ENCODE measurements around the gene MTFR1L.
"Not testable (repeated sequence)": the region's sequence is repeated elsewhere in the genome, so short reads cannot be mapped to it uniquely, and the experiment has no call there.

MTFR1L gene

DNA sequence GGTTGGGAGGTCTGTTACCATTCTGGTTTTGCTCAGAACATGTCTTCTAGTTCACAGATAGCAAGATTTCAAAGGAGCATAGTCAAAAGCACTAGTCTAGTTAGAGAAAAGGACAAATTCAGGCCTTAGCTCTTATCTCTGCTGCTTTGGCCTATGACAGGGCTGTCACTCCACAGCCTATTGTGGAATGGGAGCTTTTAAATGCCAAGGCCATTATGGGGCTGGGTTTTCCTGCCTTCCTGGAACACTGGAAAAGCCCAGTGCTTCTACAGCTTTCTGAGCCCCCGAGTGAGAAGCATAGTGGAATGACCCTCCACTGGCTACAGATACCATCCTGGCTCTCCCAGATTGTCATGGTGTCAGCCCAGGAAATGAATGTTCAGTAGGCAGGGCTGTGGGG, 9.3 kb downstream of the MTFR1L start:
- DNase-seq = no peak

DNA sequence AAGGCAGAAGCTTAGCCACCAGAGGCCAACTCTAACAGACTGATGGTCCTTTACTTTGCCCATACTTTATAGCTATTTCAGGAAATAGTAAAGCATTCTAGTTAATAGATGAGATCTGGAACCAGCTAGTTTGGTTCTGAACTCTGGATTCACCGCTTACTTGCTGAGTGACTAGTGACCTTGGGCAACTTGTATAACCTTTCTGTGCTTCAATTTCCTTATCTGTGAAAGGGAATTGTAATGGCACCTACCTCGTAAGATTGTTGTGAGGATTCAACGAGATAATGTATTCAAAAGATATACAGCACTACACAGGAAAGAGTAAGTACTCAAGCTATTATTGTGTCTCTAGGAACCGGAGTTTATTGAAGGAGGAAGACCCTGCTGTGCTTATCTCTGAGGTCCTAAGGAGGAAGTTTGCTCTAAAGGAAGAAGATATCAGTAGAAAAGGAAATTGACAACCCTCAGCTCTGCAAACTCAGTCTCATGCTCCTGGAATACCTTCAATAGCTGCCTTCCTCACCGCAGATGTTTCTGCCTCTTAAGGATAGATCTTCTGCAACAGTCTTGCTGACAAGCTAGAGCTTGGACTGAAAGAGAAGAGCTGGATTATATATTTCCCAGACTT, 11.9 kb downstream of the MTFR1L start:
- DNase-seq = no peak

DNA sequence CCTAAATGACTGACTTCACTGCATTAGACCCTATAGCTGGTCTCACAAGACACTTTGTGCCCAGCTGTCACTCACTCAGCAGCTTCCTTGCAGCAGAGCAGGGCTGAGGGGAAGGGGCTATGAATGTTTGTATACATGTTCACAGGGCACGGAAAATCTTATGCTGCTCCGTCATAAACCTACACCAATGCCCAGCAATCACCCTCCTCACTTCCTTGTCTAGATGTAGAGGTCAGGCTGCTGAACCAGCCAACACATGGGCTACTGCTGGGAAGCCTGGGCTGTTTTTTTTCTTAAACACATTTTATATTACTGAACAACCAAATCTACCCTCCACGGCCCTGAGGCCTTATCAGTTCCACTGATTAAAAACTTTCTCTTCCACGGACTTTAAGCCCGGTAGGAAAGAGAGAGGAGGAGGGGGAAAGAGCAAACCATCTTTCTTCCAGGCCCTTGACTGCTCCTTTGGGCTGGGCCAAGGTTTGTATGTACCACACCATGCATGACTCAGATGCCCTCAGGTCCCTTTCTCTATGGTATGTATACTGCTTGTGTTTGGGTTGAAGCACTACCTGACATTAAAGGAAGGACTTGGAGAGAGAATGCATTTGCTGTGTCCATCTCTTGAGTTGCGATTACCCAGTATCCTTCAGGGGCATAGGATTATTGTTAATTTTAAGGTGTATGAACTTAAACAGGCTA, 12.7 kb downstream of the MTFR1L start:
- no peak for DNase-seq

DNA sequence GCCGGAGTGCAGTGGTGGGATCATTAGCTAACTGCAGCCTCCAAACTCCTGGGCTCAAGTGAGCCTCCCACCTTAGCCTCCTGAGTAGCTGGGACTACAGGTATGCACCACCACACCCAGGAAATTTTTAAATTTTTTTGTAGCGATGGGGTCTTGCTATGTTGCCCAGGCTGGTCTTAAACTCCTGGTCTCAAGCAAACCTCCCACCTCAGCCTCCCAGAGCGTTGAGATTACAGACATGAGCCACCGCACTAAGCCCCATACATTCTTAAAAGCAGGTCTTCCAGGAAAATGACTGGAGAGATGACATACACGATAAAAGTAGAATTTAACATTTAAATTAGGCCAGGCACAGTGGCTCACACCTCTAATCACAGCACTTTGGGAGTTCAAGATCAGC, 13.4 kb downstream of the MTFR1L start:
- no peak for DNase-seq

DNA sequence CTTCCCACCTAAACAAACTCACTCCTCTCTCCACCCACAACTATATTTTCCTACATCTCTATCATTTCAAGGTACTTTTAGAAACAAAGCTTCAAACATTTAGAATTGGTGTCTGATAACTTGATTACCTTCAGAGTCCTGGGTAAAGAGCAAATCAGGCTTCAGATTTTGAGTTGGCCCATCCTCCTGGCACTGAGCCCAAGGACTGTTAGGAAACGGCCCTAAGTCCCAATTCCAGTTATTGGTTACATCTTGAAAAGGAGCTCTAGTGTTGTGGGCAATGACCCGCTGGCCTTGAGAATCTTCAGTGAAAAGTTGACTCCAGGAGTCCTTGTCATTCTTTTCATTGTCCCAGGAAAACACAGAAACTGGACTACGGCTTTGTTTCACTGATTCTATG, 15.1 kb downstream of the MTFR1L start:
- DNase-seq = no peak

DNA sequence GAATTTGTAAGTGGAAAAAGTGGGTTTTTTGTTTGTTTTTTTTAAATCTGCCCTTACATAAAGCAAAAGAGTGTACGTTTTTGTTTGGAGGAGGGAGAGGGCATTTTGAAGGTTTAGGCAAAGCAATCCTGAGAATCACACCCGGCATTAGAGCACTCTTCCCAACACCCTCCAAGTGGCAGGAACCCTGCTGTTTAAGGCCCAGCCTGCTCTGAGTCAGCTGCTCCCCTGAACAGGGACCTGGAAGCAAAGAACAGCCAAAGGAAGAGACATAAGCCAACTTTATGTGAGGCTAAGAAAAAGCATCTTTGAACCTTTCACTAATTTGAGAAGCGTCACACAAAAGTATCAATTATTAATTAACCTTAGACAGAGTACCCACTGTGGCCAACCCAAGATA, 16.9 kb downstream of the MTFR1L start:
- no peak for DNase-seq

DNA sequence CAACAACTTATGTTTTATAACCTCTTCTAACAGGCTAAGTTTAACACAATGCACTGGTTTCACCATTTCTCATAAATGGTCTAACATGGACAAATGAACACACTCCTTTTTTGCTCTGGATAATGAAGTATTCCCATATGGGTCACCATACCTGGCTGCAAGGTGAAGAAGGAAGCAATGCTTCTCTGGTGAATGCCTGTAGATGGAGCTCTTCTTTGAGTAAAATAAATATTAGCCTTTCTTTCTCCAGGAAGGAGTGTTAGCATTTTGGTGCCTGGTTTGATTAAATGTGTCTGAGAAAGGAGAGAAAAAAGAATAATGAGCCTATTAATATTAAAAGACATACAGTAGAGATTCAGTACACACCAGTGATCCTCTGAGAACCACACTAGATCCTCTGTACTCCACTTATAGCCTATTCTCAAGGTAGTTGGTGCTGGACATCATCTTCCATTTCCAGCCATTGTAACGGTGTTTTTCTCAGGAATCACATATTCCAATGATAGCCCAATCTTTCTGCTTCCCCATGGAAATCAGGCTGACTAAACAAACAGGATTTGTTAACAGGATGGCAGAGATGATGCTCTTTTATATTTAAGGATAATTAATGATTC, 17.6 kb downstream of the MTFR1L start:
- no peak for DNase-seq

DNA sequence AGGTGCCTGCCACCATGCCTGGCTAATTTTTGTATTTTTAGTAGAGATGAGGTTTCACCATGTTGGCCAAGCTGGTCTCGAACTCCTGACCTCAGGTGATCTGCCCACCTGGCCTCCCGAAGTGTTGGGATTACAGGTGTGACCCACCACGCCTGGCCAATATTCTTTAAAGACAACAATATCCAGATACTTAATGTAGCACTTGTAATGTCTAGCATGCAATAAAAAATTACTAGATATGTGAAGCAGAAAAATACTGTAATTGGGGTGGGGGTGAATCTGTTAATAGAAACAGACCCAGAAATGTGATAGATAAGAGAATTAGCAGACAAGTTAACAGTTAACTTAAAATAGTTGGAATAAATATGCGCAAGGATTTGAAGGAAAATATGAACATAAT, 20.1 kb downstream of the MTFR1L start:
- DNase-seq = not testable (repeated sequence)

DNA sequence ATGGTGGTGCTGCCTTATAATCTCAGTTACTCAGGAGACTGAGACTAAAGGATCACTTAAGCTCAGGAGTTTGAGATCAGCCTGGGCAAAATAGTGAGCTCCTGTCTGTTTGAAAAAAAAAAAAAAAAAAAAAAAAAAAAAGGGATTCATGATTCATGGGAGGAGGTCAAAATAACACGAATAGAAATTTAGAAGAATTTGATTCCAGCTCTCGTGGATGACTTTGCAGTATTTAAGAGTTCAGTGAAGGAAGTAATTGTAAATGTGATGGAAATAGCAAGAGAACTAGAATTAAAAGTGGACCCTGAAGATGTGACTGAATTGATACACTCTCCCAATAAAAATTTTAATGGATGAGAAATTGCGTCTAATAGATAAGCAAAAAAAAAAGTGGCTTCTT, 23.7 kb downstream of the MTFR1L start:
- no peak for DNase-seq

DNA sequence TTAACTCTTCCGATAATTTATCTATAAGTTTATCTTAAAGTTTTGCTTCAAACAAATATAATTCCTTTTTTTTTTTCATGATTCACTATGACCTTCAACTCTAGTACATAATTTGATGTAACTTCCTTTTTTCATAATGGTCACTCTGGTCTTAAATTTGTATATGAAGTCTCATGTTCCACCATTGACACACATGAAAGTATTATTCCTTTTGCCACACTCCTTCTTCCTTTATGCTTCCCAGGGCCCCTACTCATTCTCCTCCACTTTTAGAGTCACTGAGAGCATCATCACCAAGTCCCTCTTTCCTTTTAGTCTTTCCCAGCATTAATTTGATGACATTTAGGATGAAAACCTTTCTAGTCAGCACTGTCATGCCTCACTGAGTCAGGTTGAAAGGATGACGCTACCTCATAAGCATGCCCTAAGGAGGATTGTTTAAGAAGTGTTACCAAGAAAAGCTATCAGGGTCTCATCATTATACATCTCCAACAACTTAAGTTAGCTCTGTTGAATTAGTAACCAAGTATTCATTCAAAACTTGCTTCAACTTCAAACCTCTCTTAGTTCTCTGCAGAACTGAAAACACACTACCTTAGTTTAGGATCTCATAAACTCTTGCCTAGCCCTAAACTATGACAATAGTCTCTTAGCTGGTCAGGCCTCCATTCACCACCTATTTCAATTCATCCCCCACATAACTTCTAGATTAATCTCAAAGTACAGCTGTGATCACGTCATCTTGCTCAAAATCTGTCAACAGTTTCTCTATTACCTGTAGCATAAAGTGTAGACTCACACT, 25.0 kb downstream of the MTFR1L start:
- DNase-seq = no peak

DNA sequence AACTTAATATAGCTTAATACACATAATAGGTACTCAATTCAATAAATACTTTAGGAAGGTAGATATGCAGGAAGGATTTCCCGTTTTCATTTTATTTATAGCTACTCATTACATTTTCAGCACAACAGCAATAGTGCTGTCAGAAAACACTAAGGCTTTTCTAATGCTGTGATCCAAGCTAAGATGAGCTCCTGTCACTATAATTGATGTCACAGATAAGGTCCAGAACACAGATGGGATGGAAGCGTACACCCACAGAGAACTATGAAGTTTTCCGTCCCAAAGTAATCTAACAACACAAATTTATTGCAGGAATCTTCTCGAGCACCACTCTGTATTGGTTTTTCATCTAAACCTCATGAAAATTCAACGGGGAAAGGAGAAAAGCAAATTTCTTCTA, 25.9 kb downstream of the MTFR1L start:
- DNase-seq = no peak

DNA sequence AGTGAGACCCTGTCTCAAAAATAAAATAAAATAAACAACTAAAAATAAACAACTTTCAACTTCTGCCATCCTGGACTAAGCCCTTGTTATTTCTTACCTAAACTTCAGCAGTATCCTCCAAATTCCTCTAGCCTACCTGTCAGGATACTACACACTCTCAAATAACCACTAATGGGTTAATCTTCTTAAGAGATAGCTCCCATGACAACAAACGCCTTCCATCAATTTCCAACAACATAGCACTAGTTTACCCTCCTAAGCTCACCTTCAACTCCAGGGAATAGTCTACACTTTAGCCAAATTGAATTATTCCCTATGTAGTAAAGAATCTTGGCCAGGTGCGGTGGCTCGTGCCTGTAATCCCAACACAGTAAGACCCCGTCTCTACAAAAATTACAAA, 28.2 kb downstream of the MTFR1L start:
- DNase-seq = no peak

DNA sequence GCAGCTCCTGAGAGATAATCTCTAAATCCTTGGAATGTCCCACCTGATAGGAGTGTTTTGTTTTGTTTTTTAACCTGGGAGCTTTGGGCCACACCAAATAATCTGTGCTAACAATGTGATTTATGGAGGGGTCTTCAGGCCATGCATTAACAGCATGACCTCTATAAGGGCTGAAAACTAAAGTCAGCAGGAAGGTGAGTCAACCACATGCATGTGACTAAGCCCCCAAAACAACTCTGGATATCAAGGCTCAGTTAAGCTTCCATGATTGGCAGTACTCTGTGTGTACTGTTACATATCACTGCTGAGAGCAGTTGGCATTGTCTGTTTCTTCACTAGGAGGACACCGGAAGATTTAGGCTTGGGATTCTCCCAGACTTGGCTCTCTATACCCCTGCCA, 28.8 kb downstream of the MTFR1L start:
- DNase-seq = no peak

DNA sequence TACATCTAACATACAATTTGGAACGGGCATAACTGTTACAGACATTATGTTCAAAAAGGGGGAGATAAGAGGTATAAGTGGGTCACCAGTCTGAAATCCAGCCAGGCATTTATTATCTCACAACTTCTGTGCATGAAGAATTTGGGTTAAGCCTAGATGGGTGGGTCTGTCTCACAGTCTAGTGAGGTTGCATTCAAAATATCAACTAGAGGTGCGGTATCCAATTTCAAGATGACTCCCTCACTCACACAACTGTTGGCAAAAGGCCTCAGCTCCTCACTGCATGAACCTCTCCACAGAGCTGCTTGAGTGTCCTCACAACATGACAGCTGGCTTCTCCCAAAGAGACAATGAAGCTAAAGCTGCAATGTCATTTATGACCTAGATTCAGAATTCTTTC, 34.8 kb downstream of the MTFR1L start:
- DNase-seq = no peak

DNA sequence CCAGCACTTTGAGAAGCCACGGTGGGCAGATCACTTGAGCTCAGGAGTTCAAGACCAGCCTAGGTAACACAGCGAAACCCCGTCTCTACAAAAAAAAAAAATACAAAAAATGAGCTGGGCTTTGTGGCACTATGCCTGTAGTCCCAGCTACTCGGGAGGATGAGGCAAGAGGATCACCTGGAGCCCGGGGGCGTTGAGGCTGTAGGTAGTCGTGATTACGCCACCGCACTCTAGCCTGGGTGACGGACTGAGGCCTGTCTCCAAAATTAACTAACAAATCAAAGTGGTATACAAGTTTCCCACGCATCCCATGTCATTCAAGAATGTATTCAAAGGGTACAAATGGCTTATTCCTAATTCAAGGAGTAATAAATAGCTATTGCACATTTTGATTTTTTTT, 37.1 kb downstream of the MTFR1L start:
- DNase-seq = no peak

DNA sequence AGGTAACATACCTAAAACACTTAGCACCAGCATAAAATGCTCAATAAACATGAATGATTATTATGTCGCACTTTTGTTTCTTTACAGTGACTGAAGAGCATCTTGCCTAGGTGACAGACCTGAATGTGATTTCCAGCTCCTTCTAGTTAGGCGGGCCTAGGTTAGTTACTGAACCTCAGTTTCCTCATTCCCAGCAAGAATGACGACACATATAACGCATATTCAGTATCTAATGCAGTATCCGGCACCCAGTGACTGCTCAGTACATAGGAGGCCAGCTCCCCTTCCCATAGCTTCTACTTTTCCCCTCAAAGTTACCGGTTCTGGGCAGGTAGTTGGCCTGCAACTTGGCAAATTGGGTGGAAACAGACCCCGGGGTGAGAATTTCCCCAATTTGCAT, 38.7 kb downstream of the MTFR1L start:
- no peak for DNase-seq

DNA sequence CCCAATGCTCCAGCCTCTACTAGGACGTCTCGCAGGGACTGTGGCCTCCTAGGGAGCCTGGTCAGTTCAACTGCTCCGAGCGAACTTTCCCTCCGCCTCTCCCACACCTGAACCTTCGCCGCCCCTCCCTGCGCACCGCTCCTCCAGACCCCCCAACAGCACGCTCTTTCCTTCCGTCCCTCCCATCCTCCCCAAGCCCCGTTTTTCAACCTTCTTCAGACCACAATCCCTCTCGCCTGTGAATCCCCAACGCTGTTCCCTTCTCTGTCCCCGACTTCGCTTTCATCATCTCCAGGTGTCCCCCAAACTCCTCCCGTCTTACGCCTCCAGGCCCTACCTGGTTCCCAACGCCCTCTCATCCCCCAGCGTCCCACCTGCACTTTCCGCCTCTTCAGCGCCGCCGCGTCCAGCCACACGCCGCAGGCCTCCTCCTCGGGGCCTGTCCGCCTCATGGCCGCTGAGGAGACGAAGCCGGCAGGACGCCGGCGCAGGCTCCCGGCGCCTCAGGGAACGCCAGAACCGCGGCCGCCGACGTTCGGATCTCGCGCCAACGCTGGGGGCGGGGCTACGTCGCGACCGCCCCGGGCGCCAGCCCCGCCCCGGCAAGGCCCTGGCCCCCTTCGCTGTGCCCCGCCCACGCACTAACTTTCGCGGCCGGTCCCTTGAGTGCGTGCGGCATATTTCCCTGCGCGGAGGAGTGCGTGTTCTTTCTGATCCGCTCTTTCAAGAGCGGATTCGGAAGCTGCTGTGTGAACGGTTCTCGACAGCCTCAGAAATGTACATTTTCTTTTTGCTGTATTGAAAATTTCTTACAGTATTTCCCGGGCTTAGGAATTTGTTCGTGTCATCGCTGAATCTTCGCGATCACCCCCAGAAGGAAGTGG, 39.4 kb downstream of the MTFR1L start, which contains the start of gene AUNIP:
AUNIP (minus strand) TSS at position 552 of the 884 bp plus-strand sequence; CDS start at position 452, 100 bp downstream.
- peak; percentile 11 for DNase-seq

DNA sequence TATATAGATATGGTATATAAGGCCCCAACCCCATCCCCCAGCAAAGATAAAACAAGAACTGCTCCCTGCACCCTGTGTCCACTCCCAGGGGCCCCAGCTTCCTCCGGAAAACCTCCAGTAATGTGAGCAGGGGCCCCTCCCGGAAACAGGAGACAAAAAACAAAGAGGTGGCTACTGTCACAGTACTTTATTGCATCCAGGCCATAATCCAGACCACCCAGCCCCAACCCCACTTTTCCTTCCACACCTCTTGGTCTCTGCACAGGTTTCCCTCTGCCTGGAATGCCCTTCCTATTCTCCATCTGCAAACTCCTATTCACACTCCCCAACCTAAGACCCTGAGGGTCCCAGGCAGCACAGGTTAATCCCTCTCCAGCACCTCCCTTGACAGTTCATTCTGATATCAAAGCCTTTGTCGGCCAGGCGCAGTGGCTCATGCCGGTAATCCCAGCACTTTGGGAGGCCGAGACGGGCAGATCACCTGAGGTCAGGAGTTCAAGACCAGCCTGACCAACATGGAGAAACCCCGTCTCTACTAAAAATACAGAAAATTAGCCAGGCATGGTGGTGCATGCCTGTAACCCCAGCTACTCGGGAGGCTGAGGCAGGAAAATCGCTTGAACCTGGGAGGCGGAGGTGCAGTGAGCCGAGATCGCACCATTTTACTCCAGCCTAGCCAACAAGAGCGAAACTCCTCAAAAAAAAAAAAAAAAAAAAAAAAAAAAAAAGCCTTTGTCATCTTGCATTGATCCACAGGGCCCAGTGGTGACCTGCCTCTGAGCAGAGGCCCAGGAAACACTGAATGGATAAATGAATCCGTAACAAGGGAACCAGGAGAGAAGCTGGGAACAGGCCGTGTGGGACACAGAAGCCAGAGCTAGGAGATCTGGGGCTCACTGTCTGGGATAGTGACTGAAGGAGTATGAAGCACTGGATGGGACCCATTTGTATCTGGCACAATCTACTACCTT, 41.8 kb downstream of the MTFR1L start:
- DNase-seq = no peak

DNA sequence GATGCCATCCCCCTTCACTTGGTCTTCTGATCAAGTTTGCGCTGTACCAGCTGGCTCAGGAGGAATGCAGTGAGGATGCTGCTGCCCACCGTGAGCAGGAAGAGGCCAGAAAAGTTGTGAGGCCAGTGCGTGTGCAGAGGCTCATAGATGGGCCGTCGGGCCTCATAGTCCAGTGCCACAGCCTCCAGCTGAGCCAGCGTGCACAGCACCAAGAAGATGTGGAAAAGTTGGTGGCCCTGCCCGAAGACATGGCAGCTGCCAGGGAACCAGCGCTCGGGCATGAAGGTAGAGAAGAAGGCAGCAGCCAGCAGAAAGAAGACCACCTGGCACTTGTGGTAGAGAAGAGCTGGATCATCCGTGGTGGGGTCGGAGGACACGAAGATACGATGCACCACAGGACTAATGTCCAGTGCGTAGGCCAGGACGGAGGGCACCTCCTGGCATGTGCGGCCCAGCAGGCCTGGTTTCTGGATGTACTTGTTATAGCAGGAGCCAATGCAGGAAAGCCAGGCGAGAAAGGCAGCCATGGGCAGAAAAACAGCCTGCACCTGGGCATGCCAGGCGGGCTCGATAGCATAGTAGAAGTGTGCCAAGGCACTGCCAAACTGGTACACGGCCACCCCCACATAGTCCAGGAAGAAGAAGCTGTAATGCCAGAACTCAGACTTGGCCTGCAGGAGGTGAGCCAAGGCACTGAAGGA, 43.2 kb downstream of the MTFR1L start:
- no peak for DNase-seq

DNA sequence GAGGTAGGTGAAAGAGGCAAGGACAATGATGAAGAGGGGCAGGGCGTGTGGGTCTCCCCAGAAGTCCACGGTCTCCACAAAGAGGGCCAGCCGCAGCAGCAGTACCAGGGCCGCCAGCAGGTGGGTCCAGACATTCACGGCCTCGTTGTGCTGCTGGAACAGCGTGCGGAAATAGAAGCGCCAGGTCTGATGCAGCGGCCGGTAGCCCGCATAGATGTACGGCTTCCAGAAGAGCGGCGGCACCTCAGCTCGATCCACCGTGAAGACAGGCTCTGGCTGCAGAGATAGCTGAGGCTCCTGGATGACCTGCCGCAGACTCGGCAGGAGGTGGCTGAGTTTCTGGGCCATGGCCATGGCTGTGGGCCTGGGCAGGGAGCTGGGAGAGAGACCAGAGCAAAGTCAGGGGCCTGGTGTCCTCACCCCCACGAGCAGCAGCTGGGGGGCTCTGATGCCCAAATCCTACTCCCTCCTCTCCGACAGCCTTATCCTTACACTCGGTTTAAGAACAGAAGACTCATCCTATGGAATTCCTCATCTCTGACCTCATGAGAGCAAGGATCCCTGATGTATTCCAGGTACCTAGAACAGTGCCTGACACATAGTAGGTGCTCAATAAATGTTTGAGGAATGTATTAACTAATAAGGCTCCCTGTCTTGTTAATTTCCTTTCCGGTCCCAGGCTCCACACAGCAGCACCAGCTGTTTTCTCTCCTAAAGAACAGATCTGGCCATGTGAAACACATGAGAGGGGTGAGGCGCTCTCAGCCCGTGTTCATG, 43.9 kb downstream of the MTFR1L start:
- DNase-seq = no peak
